Limb (tissue), 2 donors: ENCODE measurements around the gene NAT9.
A peak's percentile ranks its signal among the peaks of the same experiment; 100 is the strongest.

Source experiments
- DNase-seq, 2 donors: peaks; one replicate each; pipeline ENCODE4 v3.0.0-alpha.2; 2016; ENCODE audit errors: extremely low spot score in 2 of 2

The NAT9 gene

GRCh38 chr17:74763565-74764387 is 12.4 kb downstream of the NAT9 start:
- DNase-seq = peak in 1 of 2 donors; percentile 74

- DNase-seq = no peak
Observed at GRCh38 chr17:74761931-74762330, 14.2 kb downstream of the NAT9 start.

GRCh38 chr17:74761419-74761818 is 14.7 kb downstream of the NAT9 start:
- DNase-seq = no peak

- DNase-seq = no peak
Observed at GRCh38 chr17:74760404-74761105, 15.6 kb downstream of the NAT9 start.

- DNase-seq = no peak
Observed at GRCh38 chr17:74759941-74760340, 16.2 kb downstream of the NAT9 start.

- no peak for DNase-seq
Observed at GRCh38 chr17:74759243-74759801, 16.8 kb downstream of the NAT9 start.

GRCh38 chr17:74758848-74759168 is 17.3 kb downstream of the NAT9 start:
- no peak for DNase-seq

- no peak for DNase-seq
Observed at GRCh38 chr17:74757931-74758847, 18.0 kb downstream of the NAT9 start.

- DNase-seq = no peak
Observed at GRCh38 chr17:74757502-74757901, 18.6 kb downstream of the NAT9 start.

GRCh38 chr17:74756891-74757290 is 19.3 kb downstream of the NAT9 start:
- no peak for DNase-seq

- no peak for DNase-seq
Observed at GRCh38 chr17:74755533-74755932, 20.6 kb downstream of the NAT9 start.

GRCh38 chr17:74754832-74755231 is 21.3 kb downstream of the NAT9 start:
- no peak for DNase-seq

GRCh38 chr17:74752822-74753401 is 23.2 kb downstream of the NAT9 start:
- no peak for DNase-seq

- no peak for DNase-seq
Observed at GRCh38 chr17:74752415-74752814, 23.7 kb downstream of the NAT9 start.

GRCh38 chr17:74750327-74751069 is 25.6 kb downstream of the NAT9 start:
- DNase-seq = no peak

GRCh38 chr17:74750039-74750326 is 26.2 kb downstream of the NAT9 start:
- no peak for DNase-seq

- no peak for DNase-seq
Observed at GRCh38 chr17:74749279-74750038, 26.7 kb downstream of the NAT9 start.

- DNase-seq = peak; percentile 84 to 92
Observed at GRCh38 chr17:74748529-74749278, 27.4 kb downstream of the NAT9 start, which contains the start of gene NHERF1. Gene NHERF1, plus strand, starts transcription at chr17:74748628. Its CDS starts 219 bp downstream, at chr17:74748847.

GRCh38 chr17:74748279-74748528 is 27.9 kb downstream of the NAT9 start:
- DNase-seq = no peak
